GM12891 (cell line): ENCODE results near the gene LYPD1.

Source experiments
- PAX5 ChIP-seq: IDR thresholded peaks from 2 replicates; pipeline ENCODE4 v1.6.1; 2011; ENCODE audit warnings: low read length, moderate library complexity, mild to moderate bottlenecking; ENCODE audit not compliant: insufficient read depth, severe bottlenecking
- POLR2A ChIP-seq: IDR thresholded peaks from 2 replicates; pipeline ENCODE4 v1.6.1; 2011; ENCODE audit warnings: low read depth, low read length, control low read depth
- POLR2AphosphoS5 ChIP-seq: IDR thresholded peaks from 2 replicates; pipeline ENCODE4 v1.6.1; 2011; ENCODE audit warnings: low read depth, low read length, control low read depth
- TAF1 ChIP-seq: IDR thresholded peaks from 2 replicates; pipeline ENCODE4 v1.6.1; 2011; ENCODE audit warnings: low read depth, low read length, control low read depth

DNA sequence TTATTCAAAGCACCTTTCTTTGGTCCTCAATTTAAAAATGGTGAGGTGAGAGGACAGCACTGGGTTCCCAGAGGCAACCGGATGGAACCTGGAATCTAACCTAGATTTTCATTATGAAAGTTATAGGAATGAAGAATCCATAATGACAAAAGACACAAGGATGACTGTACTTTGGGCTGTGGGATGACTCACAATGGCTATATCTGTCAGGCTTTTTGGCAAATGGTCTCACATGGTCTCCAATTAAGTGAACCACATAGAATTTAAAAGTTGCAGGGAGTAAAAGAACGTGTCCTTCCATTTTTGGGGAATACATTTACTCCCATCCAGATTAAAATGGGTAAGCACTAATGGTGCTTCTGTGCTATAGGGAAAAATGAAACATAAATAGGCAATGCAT, 31.8 kb upstream of the LYPD1 start:
- TF ChIP-seq POLR2A: no peak
- no peak for TF ChIP-seq TAF1
- no peak for TF ChIP-seq POLR2AphosphoS5
- TF ChIP-seq PAX5: no peak
